Activated naive CD8-positive, alpha-beta T cell (primary cell): Measurements from ENCODE around the gene ADARB2.

Experiments
- H3K27ac Mint-ChIP-seq: one replicate; pipeline ENCODE4 v1.8.0; 2021; ENCODE audit warnings: mixed read lengths
- H3K27me3 Mint-ChIP-seq: one replicate; pipeline ENCODE4 v1.8.0; 2021; ENCODE audit warnings: mixed read lengths
- H3K36me3 Mint-ChIP-seq: one replicate; pipeline ENCODE4 v1.8.0; 2021; ENCODE audit warnings: mixed read lengths
- H3K4me1 Mint-ChIP-seq: one replicate; pipeline ENCODE4 v1.8.0; 2021; ENCODE audit warnings: low read depth, mixed read lengths
- H3K4me3 Mint-ChIP-seq: one replicate; pipeline ENCODE4 v1.8.0; 2021; ENCODE audit warnings: mild to moderate bottlenecking, mixed read lengths
- H3K9me3 Mint-ChIP-seq: one replicate; pipeline ENCODE4 v1.8.0; 2021; ENCODE audit warnings: low read depth, mixed read lengths

The ADARB2 gene

DNA sequence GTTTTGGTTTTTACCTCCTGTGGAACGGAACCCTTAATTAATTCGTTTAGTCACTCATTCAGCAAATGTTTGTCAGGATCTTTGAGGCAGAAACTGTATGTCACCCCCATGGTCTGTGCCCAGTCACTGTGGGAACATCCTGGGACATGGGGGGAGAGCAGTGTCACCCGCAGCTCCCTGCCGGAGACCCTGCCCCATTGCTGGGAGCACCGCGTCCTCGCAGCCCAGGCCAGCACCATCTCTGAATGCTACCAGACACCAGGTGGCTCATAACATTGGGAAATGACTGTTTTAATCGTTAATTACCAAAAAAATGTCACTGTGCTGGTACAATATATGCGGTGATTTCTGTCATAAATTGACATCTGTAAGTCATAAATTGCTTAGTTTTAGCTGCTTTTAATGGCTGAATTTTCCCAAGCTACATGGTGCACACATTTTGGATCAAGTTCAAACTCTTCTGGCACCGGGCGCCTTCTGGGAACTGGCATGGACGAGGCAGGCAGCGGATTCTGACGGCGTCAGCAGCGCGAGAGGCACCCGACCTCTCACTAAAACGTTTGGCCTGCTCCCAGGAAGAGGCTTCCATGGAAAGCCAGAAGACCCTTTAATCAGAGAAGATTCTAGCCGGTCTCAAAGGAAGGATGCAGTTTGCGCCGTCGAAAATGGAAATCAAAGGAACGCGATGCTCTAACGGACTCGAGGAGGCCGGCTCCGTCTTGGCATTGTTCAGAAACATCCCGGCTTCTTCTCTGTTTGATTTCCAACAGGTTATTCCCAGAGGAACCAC is 184.2 kb downstream of the ADARB2 start:
- no peaks in the 10 kb centered on the region for H3K36me3 Mint-ChIP-seq
- H3K4me3 Mint-ChIP-seq: no peak overlapping the region
- no peaks in the 10 kb centered on the region for H3K4me1 Mint-ChIP-seq
- H3K9me3 Mint-ChIP-seq: no peaks in the 10 kb centered on the region
- H3K27me3 Mint-ChIP-seq: no peaks in the 10 kb centered on the region
- H3K27ac Mint-ChIP-seq: no peak overlapping the region

DNA sequence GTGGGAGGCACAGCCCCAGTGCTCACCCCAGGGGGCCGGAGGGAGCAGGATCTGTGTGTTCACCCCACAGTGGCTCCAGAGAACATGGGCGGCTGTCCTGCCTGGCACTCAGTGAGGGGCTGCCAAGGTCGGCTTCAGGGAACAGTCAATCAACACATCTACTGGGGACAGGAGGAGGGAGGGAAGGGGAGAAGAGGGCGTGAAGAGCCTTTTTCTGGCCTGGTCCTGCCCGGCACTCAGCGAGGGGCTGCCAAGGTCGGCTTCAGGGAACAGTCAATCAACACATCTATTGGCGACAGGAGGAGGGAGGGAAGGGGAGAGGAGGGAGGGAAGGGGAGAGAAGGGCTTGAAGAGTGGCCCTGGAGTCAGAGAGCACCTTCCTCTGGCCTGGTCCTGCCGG is 184.9 kb downstream of the ADARB2 start:
- Mint-ChIP-seq H3K36me3 (no peaks in the 10 kb centered on the region), H3K27me3 (no peaks in the 10 kb centered on the region), H3K4me1 (no peaks in the 10 kb centered on the region)

GRCh38 chr10:1551636-1552338 is 185.5 kb downstream of the ADARB2 start:
- no peak overlapping the region for H3K4me3 Mint-ChIP-seq
- no peaks in the 10 kb centered on the region for H3K9me3 Mint-ChIP-seq
- no peaks in the 10 kb centered on the region for H3K4me1 Mint-ChIP-seq
- H3K27me3 Mint-ChIP-seq: no peaks in the 10 kb centered on the region
- no peak overlapping the region for H3K27ac Mint-ChIP-seq
- H3K36me3 Mint-ChIP-seq: no peaks in the 10 kb centered on the region

More for the DNA sequence above, 184.9 kb downstream of the ADARB2 start:
- H3K4me3 Mint-ChIP-seq: no peak overlapping the region
- no peak overlapping the region for H3K27ac Mint-ChIP-seq
- no peaks in the 10 kb centered on the region for H3K9me3 Mint-ChIP-seq

- no peak overlapping the region for H3K27ac Mint-ChIP-seq
- H3K4me3 Mint-ChIP-seq: no peak overlapping the region
- no peaks in the 10 kb centered on the region for H3K9me3 Mint-ChIP-seq
- H3K27me3 Mint-ChIP-seq: peaks cover 2% of the 10 kb centered on the region
- no peaks in the 10 kb centered on the region for H3K36me3 Mint-ChIP-seq
- no peaks in the 10 kb centered on the region for H3K4me1 Mint-ChIP-seq
Measured at GRCh38 chr10:1550616-1551015, 186.7 kb downstream of the ADARB2 start.

- H3K4me1 Mint-ChIP-seq: no peaks in the 10 kb centered on the region
- no peak overlapping the region for H3K4me3 Mint-ChIP-seq
- H3K27me3 Mint-ChIP-seq: peaks cover 2% of the 10 kb centered on the region
- H3K9me3 Mint-ChIP-seq: no peaks in the 10 kb centered on the region
- no peaks in the 10 kb centered on the region for H3K36me3 Mint-ChIP-seq
- no peak overlapping the region for H3K27ac Mint-ChIP-seq
Measured at GRCh38 chr10:1550291-1550595, 187.1 kb downstream of the ADARB2 start.

GRCh38 chr10:1549591-1550290 is 187.6 kb downstream of the ADARB2 start:
- Mint-ChIP-seq H3K9me3 (no peaks in the 10 kb centered on the region), H3K27ac (no peak overlapping the region), H3K36me3 (no peaks in the 10 kb centered on the region), H3K4me3 (no peak overlapping the region), H3K27me3 (peaks cover 2% of the 10 kb centered on the region), H3K4me1 (no peaks in the 10 kb centered on the region)

- Mint-ChIP-seq H3K9me3 (no peaks in the 10 kb centered on the region), H3K4me3 (no peak overlapping the region), H3K36me3 (no peaks in the 10 kb centered on the region), H3K27me3 (peaks cover 2% of the 10 kb centered on the region), H3K27ac (no peak overlapping the region), H3K4me1 (no peaks in the 10 kb centered on the region)
Measured at GRCh38 chr10:1548596-1548995, 188.7 kb downstream of the ADARB2 start.

- H3K4me1 Mint-ChIP-seq: no peaks in the 10 kb centered on the region
- no peak overlapping the region for H3K4me3 Mint-ChIP-seq
- no peaks in the 10 kb centered on the region for H3K9me3 Mint-ChIP-seq
- H3K27me3 Mint-ChIP-seq: peaks cover 2% of the 10 kb centered on the region
- H3K27ac Mint-ChIP-seq: no peak overlapping the region
- H3K36me3 Mint-ChIP-seq: no peaks in the 10 kb centered on the region
Measured at GRCh38 chr10:1548146-1548545, 189.2 kb downstream of the ADARB2 start.

DNA sequence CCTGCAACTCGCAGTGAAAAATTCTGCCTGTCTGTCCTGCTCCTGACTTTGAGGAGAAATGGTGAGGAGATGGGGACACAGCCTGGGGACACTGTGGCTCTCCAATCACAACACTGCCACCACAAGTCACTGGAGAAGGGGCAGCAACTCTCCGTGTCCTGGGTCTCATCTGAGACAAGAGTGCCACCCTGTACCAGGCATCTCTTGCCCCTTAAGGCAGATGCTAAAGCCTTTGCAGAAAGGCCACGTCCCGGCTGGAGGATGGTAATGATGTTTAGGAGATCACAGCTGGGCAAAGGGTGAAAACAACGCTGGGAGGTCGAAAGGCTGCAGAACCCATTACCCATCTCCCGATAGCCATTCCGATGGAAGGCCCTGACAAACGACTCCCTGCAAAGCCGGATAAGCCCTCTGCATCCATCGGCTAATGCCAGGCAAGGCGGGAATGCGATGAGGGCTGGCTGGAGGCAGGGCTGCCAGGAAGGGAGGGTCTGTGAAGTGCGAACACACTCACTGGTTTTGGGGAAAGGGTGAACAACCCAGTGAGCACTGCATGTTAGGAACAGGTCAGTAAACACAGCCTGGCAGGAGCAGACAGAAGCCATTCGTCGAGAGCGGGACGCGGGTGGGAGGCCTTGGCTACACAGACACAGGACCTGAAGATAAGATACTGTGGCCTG is 190.8 kb downstream of the ADARB2 start:
- Mint-ChIP-seq H3K36me3 (no peaks in the 10 kb centered on the region), H3K27ac (no peak overlapping the region), H3K4me1 (no peaks in the 10 kb centered on the region), H3K4me3 (no peak overlapping the region), H3K9me3 (no peaks in the 10 kb centered on the region), H3K27me3 (peaks cover 2% of the 10 kb centered on the region)

DNA sequence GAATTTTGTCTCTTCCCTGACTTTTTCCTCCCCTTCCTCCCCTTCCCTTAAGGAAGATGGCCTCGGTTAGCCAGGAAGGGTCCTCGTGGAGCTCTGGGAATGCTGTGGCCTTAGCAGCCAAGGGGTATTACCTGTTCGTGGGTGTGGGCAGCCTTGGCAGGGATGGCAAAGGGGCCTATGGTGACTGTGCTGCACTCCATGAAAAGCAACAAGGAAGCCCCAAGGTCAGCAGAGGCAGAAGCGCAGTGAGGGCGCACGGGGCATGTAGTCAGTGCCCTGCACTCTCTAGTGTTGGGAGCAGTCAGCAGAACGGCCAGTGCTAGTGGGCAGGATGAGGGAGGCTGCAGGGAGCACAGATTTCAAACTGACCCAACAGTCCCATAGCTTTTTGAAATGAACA is 191.8 kb downstream of the ADARB2 start:
- H3K4me3 Mint-ChIP-seq: no peak overlapping the region
- H3K27me3 Mint-ChIP-seq: peaks cover 2% of the 10 kb centered on the region
- H3K4me1 Mint-ChIP-seq: no peaks in the 10 kb centered on the region
- no peak overlapping the region for H3K27ac Mint-ChIP-seq
- no peaks in the 10 kb centered on the region for H3K36me3 Mint-ChIP-seq
- H3K9me3 Mint-ChIP-seq: no peaks in the 10 kb centered on the region

DNA sequence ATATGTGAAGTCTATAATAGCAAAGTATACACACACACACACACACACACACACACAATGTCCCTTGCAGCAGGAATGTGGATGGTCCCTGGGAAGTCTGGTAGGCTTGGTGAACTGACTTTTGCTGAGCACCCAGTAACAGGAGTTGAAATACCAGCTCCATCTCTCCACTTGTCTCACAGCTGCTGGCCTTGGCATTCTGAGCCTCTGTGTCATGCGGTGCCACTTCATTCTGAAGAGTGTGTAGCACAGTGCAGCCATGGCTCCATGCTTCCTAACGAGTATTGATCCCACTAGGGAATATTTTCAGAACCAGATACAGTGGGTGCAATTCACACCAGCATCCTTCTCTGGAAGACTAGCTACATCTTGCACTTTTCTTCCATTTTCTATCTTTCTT is 192.4 kb downstream of the ADARB2 start:
- H3K4me3 Mint-ChIP-seq: no peak overlapping the region
- H3K9me3 Mint-ChIP-seq: no peaks in the 10 kb centered on the region
- H3K36me3 Mint-ChIP-seq: no peaks in the 10 kb centered on the region
- H3K27ac Mint-ChIP-seq: no peak overlapping the region
- H3K4me1 Mint-ChIP-seq: no peaks in the 10 kb centered on the region
- peaks cover 2% of the 10 kb centered on the region for H3K27me3 Mint-ChIP-seq

GRCh38 chr10:1544209-1544673 is 193.1 kb downstream of the ADARB2 start:
- Mint-ChIP-seq H3K27me3 (peaks cover 2% of the 10 kb centered on the region), H3K36me3 (no peaks in the 10 kb centered on the region), H3K4me3 (no peak overlapping the region), H3K27ac (no peak overlapping the region), H3K9me3 (no peaks in the 10 kb centered on the region), H3K4me1 (no peaks in the 10 kb centered on the region)

GRCh38 chr10:1543596-1543995 is 193.7 kb downstream of the ADARB2 start:
- Mint-ChIP-seq H3K27me3 (peaks cover 2% of the 10 kb centered on the region), H3K9me3 (no peaks in the 10 kb centered on the region), H3K4me3 (no peak overlapping the region), H3K27ac (no peak overlapping the region), H3K36me3 (no peaks in the 10 kb centered on the region), H3K4me1 (no peaks in the 10 kb centered on the region)

GRCh38 chr10:1542941-1543340 is 194.4 kb downstream of the ADARB2 start:
- Mint-ChIP-seq H3K27ac (no peak overlapping the region), H3K27me3 (peaks cover 2% of the 10 kb centered on the region), H3K9me3 (no peaks in the 10 kb centered on the region), H3K36me3 (no peaks in the 10 kb centered on the region), H3K4me3 (no peak overlapping the region), H3K4me1 (no peaks in the 10 kb centered on the region)

DNA sequence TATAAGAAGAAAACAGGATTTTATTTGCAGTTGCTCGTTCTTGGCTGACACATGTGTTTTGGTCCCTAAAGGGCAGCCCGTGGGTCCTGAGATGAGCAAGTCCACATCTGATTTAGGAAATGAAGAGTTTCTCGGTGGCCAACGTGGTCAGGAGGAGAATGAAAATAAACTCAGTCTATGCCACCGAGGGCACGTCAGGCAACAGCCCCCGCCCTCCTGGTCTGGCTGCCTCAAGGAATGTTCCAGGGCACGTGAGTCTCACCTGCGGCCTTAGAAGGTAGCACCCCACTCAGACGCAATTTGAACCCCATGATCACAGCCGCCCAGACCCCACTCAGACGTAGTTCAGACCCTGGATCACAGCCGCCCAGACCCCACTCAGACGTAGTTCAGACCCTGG is 197.2 kb downstream of the ADARB2 start:
- Mint-ChIP-seq H3K4me1 (no peaks in the 10 kb centered on the region), H3K27me3 (no peaks in the 10 kb centered on the region), H3K9me3 (no peaks in the 10 kb centered on the region), H3K36me3 (no peaks in the 10 kb centered on the region), H3K4me3 (no peak overlapping the region), H3K27ac (no peak overlapping the region)
